Activated CD4-positive, alpha-beta T cell treated with anti-CD3 and anti-CD28 coated beads, Interleukin-2, amount 50 U/mL, for 4 hours (primary cell): ENCODE results near the gene MT1M.

ENCODE experiments used
- DNase-seq, 2 experiments: peaks; one replicate each; pipeline ENCODE4 v3.0.0-alpha.2; 2020

Gene MT1M

DNA sequence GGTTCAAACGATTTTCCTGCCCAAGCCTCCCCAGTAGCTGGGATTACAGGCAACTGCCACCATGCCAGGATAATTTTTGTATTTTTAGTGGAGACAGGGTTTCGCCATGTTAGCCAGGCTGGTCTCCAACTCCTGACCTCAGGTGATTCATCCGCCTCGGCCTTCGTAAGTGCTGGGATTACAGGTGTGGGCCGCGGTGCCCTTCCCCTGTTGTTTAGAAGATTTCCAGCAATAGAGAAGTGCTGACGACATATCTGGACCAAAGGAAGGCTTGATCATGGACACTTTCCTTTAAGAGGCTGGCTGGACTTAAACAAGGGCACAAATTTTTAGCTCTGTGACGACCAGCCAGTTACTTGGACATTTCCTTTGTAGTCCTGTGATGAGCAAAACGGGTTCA lies 1.3 kb upstream of the MT1M start:
- no peak for DNase-seq

DNA sequence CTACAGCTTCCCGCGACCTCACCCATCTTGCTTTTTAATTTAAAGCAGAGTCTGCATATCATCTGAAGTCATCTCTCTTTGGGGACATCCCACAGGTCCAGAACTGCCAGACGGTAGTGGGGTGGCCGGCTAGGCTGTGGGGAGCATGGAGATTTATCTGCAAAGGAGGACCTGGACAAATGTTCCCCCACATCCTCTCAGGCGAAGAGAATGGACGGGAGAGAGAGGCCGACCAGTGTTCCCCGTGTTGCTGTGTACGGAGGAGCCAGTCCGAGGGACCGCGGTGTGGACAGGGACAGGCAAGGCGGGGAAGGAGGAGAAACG lies 665 bp upstream of the MT1M start:
- DNase-seq, result no peak

DNA sequence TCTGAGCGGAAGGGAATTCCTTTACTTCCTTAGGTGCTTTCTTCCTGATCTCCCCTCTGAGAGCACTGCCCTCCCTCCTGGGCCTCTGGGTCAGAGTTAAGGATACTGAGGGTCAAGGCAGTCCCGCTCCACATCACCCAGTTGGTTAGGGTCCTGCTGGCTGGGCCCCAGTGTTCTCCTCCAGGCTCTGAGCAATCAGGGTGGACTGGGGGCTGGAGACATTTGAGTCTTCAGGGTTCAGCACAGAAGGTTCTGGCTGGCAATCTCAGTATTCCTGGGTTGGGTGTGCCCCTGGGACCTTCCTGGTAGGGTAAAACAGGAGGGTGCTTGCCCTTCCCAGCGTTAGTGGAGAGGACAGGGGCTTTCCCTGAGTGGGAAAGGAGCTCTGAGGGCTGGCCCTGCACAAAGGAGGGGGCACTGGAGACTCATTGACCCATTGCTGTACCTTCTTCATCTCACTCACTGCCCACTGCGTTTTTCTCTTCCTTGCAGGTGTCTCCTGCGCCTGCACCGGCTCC lies 448 bp downstream of the MT1M start:
- DNase-seq, result no peak

GRCh38 chr16:56633535-56633934 lies 1.1 kb downstream of the MT1M start:
- no peak for DNase-seq

DNA sequence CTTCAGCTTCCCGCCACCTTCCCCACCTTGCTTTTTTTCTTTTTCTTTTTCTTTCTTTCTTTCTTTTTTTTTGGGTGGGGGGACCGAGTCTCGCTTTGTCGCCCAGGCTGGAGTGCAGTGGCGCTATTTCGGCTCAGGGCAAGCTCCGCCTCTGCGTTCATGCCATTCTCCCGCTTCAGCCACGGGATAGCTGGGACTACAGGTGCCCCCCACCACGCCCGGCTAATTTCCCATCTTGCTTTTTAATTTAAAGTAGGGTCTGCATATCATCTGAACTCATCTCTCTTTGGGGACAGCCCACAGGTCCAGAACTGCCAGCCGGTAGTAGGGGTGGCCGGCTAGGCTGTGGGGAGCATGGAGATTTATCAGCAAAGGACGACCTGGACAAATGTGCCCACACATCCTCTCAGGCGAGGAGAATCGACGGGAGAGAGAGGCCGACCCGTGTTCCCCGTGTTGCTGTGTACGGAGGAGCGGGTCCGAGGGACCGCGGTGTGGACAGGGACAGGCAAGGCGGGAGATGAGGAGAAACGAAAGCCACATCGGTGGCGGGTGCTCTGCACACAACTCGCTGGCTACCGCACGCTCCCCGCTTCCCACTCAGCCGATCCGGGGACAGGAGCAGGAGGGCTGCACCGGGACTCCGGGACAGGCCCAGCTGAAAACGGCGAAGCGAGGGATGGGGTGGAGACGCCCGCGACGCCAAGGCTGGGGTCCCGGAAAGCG lies 2.4 kb downstream of the MT1M start:
- DNase-seq, result no peak

GRCh38 chr16:56635441-56635967 lies 3.0 kb downstream of the MT1M start:
- no peak for DNase-seq

DNA sequence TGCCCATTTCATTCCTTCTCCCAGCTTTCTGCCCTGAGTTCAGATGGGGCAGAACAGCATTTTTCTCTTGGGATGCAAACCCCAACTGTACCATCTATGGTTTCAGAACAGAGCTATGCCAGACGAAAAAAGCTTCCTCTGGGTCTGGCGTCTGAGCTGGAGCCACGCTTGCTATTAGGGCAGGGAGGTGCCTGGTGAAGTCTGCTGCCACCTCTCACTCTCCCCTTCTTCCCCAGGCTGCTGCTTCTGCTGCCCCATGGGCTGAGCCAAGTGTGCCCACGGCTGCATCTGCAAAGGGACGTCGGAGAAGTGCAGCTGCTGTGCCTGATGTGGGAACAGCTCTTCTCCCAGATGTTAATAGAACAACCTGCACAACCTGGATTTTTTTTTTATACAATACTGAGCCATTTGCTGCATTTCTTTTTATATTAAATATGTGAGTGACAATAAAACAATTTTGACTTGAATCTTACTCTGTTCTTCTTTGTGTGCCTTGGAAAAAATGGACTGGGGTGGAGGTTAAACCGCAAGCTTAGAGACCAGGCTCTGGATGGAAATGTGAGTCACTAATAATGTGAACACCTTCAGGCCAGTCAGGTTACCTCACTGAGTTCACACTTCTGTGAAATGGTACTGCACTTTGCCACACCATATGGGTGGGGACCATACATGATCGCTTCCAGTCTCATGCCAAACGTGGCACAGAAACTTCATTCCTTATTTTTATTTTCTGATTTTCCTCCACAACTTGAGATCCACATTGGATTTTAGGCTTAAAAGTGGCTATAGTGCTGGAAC lies 4.4 kb downstream of the MT1M start:
- DNase-seq, result no peak

DNA sequence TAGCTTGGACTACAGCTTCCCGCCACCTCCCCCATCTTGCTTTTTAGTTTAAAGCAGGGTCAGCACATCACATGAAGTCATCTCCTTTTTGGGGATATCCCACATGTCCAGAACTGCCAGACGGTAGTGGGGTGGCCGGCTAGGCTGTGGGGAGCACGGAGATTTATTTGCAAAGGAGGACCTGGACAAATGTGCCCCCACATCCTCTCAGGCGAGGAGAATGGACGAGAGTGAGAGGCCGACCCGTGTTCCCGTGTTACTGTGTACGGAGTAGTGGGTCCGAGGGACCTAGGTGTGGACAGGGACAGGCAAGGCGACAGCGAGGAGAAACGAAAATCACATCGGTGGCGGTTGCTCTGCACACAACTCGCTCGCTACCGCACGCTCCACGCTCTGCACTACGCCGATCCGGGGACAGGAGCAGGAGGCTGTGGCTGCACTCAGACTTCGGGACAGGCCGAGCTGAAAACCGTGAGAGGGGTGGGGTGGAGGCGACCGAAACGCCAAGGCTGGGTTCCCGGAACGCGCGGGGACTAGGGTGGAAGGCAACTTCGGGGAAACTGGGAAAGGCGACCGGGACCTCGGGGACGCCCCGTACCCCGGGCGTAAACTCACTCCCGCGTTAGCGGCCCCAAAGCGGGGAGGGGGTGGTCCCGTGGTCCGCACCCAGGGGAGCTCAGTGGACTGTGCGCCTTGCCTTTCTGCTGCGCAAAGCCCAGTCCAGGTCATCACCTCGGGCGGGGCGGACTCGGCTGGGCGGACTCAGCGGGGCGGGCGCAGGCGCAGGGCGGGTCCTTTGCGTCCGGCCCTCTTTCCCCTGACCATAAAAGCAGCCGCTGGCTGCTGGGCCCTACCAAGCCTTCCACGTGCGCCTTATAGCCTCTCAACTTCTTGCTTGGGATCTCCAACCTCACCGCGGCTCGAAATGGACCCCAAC lies 5.6 kb downstream of the MT1M start, which contains the start of gene MT1A:
Gene MT1A, plus strand, starts transcription at position 853 of the 937 bp plus-strand sequence. Its CDS starts 73 bp downstream, at position 926.
- no peak for DNase-seq

GRCh38 chr16:56639045-56639444 lies 6.6 kb downstream of the MT1M start:
- DNase-seq, result no peak

DNA sequence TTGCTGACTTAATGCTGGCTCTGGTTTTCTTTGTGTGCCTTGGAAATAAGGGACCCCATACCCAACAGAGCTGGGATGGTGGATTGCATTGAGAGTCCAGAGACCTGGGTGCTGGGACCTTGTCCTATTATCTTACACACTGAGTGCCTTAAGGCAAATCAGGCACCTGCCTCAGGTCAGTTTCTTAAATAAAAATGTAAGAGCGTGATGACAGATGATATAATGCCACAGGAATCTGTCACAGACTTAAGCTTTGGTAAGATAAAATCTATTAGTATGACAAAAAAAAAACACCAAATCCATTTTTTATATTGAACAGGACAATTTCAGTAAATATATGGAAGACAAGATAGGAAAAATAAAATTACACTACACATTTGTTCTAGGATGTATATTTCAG lies 7.6 kb downstream of the MT1M start:
- DNase-seq, result no peak

DNA sequence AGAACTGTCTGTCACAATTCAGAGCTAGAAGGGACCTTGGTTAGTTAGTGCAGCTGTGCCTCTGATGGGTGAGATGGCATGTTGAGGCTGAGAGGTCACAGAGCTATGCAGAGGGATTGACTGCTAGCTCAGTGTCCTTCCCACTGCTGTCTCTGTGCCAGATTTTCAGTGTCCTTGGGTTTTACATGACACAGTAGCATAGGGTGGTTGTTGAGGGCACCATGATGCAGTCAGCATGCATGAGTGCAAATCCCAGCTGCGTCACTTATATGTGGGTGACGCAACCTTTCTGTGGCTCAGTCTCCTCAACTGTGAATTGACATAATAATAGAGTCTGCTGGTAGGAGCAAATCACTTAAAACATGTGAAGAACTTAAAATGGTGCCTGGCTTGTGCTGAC lies 8.7 kb downstream of the MT1M start:
- DNase-seq, result no peak

GRCh38 chr16:56643080-56643778 lies 10.8 kb downstream of the MT1M start:
- DNase-seq, result peak; percentile 60 to 63

GRCh38 chr16:56643833-56644232 lies 11.4 kb downstream of the MT1M start:
- DNase-seq, result no peak

DNA sequence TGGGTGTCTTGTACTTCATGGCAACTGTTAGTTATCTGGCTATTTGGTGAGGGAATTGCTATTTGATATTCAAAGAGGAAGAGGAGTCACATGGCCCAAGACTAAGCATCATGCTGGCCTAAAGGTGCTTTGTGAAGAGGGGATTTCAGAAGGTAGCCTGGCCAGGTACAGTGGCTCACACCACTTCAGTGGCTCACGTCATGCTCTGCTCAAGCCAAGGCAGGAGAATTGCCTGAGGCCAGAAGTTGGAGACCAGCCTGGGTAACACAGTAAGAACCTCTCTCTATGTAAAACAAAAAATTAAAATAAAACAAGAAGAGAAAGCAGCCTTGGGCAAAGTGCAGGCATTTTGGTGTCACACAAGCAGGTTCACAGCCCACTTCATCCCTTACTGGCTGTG lies 12.9 kb downstream of the MT1M start:
- no peak for DNase-seq

DNA sequence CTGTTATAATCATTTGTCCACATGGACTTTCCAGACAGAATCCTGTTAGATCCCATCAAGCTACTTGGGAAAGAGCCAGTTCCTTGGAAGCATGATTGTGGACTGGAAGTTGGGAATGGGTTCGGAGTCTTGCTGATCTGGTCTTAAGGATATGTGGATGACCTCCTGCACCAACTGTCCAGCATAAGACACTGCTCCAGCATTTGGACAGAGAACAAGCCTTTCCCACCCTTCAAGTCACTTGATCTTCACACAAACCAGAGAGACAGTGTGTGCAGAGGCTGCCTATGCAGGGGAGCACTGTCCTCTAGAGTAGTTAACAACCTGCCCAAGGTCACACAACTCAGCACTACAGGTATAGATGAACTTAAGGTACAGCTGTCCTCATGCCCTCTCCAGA lies 13.4 kb downstream of the MT1M start:
- no peak for DNase-seq

DNA sequence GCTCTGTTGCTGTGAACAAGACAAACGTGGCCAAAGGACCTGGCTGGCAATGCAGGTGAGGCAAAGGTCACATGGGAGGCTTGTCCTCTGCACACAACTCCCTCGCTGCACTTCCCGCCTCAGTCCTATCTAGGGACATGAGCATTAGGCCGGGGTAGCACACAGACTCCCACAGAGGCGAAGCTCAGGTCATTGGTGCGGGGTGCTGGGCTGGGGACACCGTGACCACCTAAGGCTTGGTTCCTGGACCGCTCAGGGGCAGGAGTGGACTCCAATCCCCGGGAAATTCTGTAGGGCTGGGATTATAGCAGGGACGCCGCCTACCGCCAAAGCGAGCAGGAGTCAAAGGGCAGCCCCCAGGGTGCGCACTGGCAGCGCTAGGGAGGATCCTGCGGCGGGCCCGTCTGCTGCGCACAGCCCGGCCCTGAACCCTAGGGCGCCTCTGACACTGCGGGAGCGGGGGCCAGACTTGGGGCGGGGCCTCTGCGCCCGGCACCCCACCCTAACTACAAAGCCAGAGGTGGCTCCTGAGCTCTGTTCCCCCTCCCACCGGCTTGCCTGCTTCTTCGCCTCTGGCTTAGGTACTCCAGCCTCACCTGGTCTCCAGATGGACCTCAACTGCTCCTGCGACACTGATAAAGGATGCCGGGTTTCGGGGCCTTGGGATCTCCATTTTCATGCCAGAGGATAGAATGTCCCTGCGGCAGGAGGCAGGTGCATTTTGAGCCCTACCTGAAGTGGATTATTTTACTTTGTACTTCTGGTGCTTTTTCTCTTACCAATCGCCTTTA lies 15.4 kb downstream of the MT1M start:
- no peak for DNase-seq

- no peak for DNase-seq
Measured at GRCh38 chr16:56649271-56649670, 16.8 kb downstream of the MT1M start.

DNA sequence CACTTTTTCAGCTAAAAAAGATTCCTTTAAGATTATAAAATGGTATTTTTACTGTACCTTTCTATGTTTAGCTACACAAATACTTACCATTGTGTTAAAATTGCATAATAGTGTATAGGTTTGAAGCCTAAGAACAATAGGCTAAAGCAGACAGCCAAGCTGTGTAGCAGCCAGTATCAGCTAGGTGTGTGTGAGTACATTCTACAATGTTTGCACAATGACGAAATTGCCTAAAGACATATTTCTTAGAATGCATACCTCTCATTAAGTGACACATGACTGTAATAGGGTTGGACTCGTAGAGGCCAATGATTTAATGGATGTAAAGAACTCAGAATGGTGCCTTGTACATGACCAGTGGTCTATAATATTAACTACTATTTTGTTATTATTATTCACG lies 17.4 kb downstream of the MT1M start:
- no peak for DNase-seq

- DNase-seq, result no peak
Measured at GRCh38 chr16:56651586-56651985, 19.1 kb downstream of the MT1M start, which contains the start of gene MT1B. Gene MT1B, plus strand, starts transcription at chr16:56651886. Its CDS starts 68 bp downstream, at chr16:56651954.

DNA sequence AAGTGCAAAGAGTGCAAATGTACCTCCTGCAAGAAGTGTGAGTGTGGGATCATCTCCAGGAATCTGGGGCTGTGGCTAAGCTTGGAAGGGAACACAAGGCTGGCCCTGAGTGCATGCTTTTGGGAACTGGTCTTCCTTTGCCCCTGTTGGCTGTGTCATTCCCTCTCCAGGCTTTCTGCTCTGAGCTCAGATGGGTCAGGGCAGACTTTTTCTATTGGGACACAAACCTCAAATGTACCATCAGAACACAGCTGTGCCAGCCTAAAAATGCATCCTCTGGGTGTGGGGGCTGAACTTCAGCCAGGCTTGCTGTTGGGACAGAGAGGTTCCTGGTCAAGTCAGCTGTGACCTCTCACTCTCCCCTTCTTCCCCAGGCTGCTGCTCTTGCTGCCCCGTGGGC lies 20.1 kb downstream of the MT1M start:
- DNase-seq, result no peak

GRCh38 chr16:56653218-56653617 lies 20.8 kb downstream of the MT1M start:
- no peak for DNase-seq
